ENCODE results near the gene TRAPPC6A.

GRCh38 chr19:45136507-45137178, 41.4 kb downstream of the TRAPPC6A start:
- TF ChIP-seq CTCF (IDR thresholded peaks at IDR 0.05): no peak
- TF ChIP-seq POLR2AphosphoS5 (IDR thresholded peaks at IDR 0.05; ENCODE audit: insufficient read depth in 1 of 2, low read depth in 1 of 2): no peak
- TF ChIP-seq POLR2A (IDR thresholded peaks at IDR 0.05): no peak

Data from vagina (tissue), 2 donors.